Astrocyte of the cerebellum (primary cell): ENCODE results near the gene TAAR6.
"Not testable (repeated sequence)": the region's sequence is repeated elsewhere in the genome, so short reads cannot be mapped to it uniquely, and the experiment has no call there.

Experiments
- DNase-seq: peaks from one replicate; pipeline ENCODE4 v3.0.0-alpha.2; 2011; ENCODE audit warnings: low read depth
- H3K4me3 ChIP-seq: 2 replicates; pipeline ENCODE4 v1.5.1; 2011; ENCODE audit warnings: mild to moderate bottlenecking, low read depth, low read length, moderate library complexity
- in situ Hi-C: cut with HindIII; loops from 2 replicates; pipeline ENCODE4 v1.10.0; 2017; ENCODE audit warnings: low sequenced_read_pairs
- TF ChIP-seq, protein P1 (sequence below): IDR thresholded peaks from 2 replicates; pipeline ENCODE4 v1.5.1; 2012; ENCODE audit warnings: low read length, low read depth, moderate library complexity, mild to moderate bottlenecking; ENCODE audit errors: missing control alignments

The TAAR6 gene

DNA sequence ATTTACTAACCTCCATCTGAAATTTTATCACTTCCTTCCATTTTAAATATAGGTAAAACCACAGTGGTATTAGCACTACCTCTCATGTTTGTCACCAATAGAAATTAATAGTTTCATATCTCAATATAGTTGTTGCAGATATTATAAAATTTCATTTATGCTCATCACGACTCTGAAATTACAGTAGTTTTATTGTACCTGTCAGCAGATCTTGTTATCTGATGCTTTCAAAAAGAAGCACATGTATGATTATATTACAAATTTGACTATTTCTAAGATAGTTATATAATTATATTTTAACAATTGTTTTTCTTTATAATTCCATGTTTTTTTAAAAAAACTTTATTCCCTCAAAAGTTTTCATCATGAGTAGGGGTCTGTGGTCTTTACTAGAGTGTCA lies 14.6 kb downstream of the TAAR6 start:
- in situ Hi-C loops = no loop called here
- H3K4me3 ChIP-seq = no peak overlapping the region
- DNase-seq = no peak
- TF ChIP-seq, protein P1, sequence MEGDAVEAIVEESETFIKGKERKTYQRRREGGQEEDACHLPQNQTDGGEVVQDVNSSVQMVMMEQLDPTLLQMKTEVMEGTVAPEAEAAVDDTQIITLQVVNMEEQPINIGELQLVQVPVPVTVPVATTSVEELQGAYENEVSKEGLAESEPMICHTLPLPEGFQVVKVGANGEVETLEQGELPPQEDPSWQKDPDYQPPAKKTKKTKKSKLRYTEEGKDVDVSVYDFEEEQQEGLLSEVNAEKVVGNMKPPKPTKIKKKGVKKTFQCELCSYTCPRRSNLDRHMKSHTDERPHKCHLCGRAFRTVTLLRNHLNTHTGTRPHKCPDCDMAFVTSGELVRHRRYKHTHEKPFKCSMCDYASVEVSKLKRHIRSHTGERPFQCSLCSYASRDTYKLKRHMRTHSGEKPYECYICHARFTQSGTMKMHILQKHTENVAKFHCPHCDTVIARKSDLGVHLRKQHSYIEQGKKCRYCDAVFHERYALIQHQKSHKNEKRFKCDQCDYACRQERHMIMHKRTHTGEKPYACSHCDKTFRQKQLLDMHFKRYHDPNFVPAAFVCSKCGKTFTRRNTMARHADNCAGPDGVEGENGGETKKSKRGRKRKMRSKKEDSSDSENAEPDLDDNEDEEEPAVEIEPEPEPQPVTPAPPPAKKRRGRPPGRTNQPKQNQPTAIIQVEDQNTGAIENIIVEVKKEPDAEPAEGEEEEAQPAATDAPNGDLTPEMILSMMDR = no peak

DNA sequence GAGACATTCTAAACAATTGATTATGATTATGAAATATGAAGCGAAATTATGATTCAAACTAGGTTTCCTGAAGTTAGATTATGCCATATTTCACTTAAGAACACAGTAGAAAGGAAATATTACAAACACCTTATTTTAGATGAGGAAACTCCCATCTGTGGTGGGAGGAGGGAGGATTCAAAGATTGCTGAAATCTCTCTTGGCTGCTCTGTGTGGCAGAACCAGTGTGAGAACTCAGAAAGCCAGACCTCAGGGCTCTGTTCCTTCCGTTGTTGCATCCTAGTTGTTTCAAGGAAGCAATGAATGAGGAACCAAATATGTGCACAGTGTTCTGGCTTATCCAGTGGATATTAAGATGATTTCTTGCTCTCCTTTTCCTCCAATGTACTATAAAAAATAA lies 17.3 kb downstream of the TAAR6 start:
- H3K4me3 ChIP-seq = no peak overlapping the region
- DNase-seq = no peak
- in situ Hi-C loops = no loop called here
- TF ChIP-seq, protein P1 = no peak

DNA sequence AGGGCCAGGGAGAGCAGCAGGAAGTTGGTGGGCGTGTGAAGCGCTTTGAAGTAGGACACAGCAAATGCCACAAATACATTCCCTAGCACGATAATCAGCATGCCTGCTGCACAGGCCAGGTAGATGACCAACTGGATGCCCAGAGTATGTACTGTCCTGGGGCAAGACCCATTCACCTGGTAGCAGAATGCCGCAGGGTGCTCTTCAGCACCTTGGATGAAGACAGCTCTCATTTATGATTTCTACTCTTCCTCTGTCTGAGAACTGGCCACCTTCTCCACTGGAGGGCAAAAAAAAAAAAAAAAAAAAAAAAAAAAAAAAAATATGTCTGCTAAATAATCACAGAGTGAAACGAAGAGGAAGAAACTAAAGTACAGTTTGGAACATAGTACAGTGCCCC lies 19.3 kb downstream of the TAAR6 start, which contains the start of gene TAAR5:
TAAR5 (minus strand) TSS at position 288 of the 400 bp plus-strand sequence; CDS start at position 233, 55 bp downstream.
- in situ Hi-C loops = no loop called here
- H3K4me3 ChIP-seq = no peak within 1 kb of the TSS
- no peak for DNase-seq
- TF ChIP-seq, protein P1 = no peak

DNA sequence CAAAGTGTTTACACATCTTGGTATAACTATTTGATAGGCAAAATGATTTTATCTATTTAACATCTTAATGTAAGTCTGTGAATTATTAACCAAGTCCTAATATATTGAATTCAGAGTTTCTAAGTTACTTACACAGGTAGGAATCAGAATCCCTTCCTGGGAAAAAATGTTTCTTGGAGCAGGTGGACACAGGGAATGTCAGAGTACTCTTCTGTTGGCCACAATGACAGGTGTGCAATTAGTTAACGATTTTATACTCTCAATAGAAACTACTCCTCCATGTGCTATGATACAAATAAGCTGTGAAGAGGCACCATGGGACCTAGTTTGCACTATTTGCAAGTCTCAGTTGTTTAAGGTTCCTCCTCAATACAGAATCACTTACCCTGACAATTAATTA lies 20.2 kb downstream of the TAAR6 start:
- TF ChIP-seq, protein P1 = no peak
- in situ Hi-C loops = no loop called here
- no peak for DNase-seq

DNA sequence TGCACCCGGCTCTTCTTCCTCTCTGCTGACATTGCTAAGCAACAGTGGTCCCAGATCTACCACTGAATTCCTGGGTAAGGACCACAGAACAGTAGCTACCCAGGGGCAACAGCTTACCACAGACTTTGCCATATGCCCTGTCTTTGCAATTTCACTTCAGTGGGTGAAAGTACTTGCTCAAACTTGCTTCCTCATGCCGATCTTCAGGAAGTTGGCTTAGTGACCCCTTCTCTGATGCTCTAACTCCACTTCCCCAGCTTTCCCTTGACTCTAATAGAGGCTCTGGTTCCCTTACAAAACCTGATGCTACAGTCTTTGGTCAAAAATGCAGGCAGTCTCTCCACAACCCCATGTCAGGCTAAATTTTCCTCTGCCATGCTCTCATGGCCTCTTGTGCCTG lies 22.7 kb downstream of the TAAR6 start:
- TF ChIP-seq, protein P1 = no peak
- in situ Hi-C loops = no loop called here
- no peak overlapping the region for H3K4me3 ChIP-seq
- DNase-seq = no peak

More for the DNA sequence above, 20.2 kb downstream of the TAAR6 start:
- H3K4me3 ChIP-seq = no peak overlapping the region

DNA sequence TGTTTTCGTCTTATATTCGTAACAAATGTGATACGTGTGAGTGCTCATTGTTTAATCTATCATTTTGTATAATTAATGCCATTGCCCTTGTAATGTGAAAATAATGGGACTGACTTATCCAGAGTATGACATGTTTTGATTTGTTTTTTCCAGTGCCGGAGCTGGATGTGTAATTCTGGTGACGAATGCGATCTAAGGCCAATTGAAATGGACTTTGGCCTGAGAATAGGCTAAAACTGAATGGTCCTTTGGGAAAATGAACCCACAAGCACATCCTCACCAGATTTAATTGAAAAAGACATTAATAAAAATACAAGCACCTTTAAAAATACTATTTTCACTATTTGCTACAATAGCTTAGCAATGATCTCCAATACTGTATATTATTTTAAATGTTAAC lies 26.1 kb downstream of the TAAR6 start:
- TF ChIP-seq, protein P1 = no peak
- DNase-seq = no peak
- in situ Hi-C loops = no loop called here
- no peak overlapping the region for H3K4me3 ChIP-seq

DNA sequence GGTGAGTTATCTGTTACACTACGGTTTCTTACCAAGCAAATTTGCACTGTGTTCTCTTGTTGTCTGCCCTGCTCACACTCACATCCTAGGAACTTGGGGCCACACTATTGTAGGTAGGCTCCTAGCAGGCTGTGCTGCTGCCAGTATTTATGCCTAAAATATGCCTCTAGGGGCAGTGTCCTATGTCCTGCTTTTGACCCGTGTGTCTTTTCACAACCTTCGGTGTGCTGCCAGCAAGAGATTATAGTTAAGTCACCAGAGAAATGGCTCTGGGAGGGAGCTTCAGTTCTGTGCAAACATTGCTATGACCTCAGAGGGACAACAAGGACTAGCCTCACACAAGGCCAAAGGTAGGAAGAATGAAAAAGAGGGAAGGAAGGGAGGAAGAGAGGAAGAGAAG lies 28.4 kb downstream of the TAAR6 start:
- no peak overlapping the region for H3K4me3 ChIP-seq
- TF ChIP-seq, protein P1 = no peak
- in situ Hi-C loops = no loop called here
- DNase-seq = no peak

DNA sequence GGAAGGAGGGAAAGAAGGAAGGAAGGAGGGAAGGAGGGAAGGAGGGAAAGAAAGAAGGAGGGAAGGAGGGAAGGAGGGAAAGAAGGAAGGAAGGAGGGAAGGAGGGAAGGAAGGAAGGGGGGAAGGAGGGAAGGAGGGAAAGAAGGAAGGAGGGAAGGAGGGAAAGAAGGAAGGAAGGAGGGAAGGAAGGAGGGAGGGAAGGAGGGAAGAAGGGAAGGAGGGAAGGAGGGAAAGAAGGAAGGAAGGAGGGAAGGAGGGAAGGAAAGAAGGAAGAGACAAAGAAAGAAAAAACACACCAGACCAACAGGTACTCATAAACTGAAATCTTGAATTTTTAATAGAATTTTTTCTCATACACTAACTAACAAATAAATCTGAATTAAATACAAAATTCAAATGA lies 30.8 kb downstream of the TAAR6 start:
- H3K4me3 ChIP-seq, DNase-seq, in situ Hi-C loops: not testable (repeated sequence)
